GM13977 (cell line): ENCODE data around the gene SUCO.

Experiments used
- DNase-seq: peaks from one replicate; pipeline ENCODE4 v3.0.0; 2012; ENCODE audit warnings: low spot score
- in situ Hi-C: fragments of 300-500 bp; cut with MboI; formaldehyde crosslinking; loops from one replicate; pipeline ENCODE4 v1.12.0; 2022; ENCODE audit warnings: low sequenced_read_pairs, low pct_unique_long_range_greater_than_20kb, mixed read lengths, inconsistent platforms; ENCODE audit not compliant: unreplicated experiment
- TF ChIP-seq, protein P1 (sequence below): IDR thresholded peaks from 2 replicates; pipeline ENCODE4 v1.5.1; 2012; ENCODE audit warnings: mild to moderate bottlenecking, control low read depth; ENCODE audit not compliant: insufficient read depth; ENCODE audit errors: extremely low read depth, missing control alignments

Gene SUCO

DNA sequence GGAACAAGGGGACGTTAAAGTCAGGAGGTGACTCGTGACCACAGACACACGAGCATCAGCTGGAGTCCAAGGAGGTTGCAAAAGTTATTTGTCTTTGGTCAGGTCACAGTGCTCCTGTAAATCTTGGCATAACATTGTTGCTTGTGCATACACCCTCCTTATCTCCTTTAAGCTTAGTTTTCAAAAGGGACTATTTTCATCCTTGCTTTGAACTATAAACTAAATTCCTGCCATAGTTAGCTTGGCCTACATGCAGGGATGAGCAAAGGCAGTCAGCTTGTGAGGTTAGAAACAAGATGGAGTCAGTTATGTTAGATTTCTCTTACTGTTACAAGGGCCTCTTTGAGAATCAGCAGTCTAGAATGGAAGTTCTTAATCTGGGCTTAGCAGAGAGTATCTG lies 97.9 kb downstream of the SUCO start:
- TF ChIP-seq, protein P1, sequence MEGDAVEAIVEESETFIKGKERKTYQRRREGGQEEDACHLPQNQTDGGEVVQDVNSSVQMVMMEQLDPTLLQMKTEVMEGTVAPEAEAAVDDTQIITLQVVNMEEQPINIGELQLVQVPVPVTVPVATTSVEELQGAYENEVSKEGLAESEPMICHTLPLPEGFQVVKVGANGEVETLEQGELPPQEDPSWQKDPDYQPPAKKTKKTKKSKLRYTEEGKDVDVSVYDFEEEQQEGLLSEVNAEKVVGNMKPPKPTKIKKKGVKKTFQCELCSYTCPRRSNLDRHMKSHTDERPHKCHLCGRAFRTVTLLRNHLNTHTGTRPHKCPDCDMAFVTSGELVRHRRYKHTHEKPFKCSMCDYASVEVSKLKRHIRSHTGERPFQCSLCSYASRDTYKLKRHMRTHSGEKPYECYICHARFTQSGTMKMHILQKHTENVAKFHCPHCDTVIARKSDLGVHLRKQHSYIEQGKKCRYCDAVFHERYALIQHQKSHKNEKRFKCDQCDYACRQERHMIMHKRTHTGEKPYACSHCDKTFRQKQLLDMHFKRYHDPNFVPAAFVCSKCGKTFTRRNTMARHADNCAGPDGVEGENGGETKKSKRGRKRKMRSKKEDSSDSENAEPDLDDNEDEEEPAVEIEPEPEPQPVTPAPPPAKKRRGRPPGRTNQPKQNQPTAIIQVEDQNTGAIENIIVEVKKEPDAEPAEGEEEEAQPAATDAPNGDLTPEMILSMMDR: no peak
- DNase-seq: no peak
- in situ Hi-C loops: no loop called here

DNA sequence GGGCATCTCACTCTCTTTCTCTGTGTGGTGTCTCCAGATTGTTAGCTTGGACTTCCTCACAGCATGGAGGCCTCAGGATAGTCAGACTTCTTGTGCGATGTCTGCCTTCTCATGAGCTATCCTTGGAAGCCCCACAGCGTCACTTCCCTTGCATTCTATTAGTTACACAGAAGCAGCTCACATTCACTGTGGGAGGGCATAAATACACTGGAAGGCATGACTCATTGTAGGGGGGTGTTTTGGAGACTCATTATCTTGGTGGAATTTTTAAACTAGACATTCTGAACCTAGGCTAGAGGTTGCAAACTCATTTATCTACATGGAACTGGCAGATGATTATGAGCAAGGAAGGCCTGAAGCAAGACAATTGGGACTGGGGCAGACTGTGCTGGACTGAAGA lies 104.6 kb downstream of the SUCO start:
- DNase-seq: no peak
- in situ Hi-C loops: no loop called here
- TF ChIP-seq, protein P1: no peak

DNA sequence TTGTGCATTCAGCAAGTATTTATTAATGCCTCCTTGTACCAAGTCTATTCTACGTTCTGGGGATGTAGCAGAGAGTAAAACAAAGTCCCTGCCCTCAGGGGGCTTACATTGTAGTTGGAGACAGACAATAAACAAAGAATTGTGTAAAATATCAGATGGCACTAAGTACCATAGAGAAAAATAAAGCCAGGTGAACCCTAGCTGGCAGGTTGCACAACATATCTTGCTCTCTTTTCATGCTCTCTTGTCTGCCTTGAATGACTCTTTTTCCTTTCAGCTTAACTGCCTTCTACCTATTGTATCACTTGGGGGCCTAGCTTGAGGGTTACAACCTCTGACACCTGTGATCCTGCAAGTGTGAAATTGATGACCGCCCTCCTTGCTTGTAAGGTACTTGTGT lies 105.3 kb downstream of the SUCO start:
- in situ Hi-C loops: no loop called here

DNA sequence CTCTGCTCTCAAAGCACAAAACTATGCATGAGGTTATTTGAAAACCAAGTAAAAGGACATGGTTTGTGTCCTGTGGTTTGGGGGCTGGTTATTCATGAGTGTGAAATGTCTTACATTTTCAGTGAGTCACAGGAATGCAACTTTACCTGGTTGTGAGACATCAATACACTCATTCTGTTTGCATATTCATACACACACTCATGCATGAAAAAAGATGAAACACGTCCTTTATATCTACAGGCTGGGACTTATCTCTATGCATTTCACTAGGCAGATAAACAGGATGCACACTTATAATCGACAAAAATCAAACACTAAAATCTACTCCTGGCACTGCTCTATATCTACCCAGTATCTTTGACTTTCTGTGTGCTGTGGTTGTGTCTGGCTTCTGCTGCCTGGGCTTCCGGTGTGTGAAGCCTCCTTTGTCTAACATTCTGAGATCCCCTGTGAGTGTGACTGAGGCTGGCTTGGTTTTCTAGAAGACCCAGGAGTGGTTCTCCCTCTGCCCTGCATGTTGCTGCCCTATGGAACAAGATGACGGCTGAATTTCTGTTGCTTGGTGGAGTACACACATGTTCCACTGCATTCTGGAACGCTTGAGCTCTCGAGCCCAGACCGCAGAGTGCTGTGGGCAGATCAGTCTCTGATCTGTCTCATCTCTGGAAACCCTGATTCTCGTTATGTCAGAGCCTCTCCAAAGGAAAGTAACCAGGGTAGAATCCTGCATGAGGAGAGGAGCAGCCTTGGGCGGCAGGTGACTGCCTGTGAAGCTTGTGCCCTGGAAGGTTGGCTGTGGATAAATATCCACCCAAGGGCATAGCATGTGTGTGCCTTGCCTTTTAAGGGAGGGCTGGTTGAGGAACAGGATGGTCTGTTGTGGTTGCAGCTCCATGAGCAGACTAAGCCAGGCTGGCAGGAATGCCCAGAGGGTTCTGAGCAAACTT lies 106.2 kb downstream of the SUCO start:
- no peak for DNase-seq
- in situ Hi-C loops: no loop called here
- TF ChIP-seq, protein P1: no peak

More for the DNA sequence above, 105.3 kb downstream of the SUCO start:
- no peak for DNase-seq
- TF ChIP-seq, protein P1: no peak

DNA sequence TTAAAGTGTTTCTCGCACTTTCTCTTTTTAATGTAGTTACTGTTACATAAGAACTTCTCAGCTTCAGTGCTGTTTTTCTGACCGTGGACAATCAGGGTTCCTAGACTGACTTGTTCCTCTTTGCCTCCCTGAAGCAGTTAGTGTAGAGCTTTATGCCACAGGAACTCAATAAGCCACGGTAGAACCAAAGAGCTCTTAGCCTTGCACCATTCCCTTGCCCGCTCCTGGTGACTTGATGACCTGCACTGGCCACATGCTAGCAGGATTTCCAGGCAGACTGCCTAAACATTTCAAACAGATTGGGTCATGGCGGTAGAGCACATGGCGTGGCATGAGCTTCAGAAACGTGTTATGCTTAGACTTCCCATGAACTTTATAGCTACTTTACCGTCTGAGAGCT lies 107.2 kb downstream of the SUCO start:
- no peak for DNase-seq
- TF ChIP-seq, protein P1: no peak
- in situ Hi-C loops: no loop called here

DNA sequence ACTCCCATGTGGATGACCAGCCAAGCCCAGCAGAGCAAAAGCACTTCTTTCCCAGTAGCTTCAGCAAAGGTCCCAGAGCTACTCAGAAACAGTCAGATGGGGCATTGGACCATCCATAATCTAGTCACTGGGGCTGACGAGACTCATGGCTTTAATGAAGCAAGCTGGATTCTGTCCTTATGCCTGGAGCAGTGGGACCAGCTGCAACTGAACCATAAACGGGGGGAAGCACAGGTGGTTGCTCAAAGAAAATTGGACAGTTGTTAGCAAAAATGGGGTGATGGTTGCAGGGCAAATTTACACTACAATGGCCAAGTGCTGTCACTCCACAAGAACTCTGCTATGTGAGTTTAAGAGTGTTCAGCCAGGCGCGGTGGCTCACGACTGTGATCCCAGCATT lies 108.5 kb downstream of the SUCO start:
- TF ChIP-seq, protein P1: no peak
- in situ Hi-C loops: no loop called here
- no peak for DNase-seq

DNA sequence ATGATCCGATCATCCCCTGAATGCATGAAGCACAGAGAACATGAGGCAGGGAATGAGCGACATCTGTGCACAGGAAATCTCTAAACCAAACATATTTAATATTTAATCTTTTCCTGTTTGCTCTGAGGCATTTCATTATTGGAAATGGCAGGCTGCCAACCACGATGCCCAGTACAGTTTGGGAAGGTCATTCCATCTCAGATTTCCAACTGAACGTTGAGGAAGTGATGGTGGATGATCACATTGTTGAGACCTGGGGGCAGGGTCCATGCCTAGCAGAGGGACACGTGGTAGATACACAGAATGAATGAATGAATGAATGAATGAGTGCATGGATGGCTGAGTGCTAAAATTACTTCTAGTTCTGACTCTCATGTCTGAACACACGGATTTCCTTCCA lies 110.0 kb downstream of the SUCO start:
- in situ Hi-C loops: no loop called here
- DNase-seq: no peak
- TF ChIP-seq, protein P1: no peak
